ENCODE measurements around the gene USH2A.

USH2A gene

DNA sequence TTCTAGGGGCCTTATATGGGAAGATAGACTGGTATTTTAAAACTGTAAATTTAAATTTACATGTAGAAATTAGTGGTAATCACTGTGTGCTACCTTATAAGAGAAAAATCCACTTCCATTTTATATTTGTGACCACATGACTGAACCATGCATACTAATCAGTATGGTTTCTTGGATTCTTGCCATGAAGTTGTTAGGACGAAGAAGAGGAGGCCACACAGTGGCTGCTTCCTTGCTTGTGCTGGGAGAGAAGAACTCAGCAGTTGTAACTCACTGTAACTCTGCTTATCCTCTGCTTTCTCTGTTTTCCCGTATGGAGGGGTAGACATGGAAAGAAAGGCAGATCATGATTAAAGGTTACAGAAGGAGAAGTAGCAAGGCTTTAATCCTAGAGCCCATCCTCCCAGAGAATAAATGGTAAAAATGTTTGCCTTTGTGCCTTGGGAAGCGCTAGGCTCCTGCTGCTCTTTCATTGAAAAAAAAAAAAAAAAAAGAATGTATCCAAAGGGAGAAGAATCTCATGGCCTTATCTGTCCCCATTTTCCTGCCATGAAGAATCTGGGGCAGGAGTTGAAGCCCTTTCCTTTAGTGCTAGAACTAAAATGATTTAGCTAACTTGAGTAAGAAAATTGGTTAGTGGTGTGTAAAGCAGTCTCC lies 823.7 kb downstream of the USH2A start:
- DNase-seq (ENCODE audit: low spot score): no peak

DNA sequence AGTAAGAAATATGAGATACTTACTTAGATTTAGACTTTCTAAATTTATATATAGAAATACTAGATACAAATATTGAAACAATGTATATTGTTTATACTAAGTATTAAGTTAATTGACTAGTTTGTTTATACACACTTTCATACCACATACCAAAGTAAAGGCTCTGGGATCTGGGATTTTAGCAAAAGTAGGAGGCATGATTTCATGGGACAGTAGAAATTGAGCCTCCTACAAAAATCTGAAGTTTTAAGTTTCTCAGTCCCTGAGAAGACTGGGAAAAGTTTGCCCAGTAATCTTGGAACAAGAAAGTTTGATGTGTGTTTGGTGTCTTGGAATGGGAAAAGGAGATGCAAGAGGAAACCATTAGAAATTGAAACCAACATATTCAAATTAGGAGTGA lies 825.3 kb downstream of the USH2A start:
- DNase-seq (ENCODE audit: low spot score): no peak

DNA sequence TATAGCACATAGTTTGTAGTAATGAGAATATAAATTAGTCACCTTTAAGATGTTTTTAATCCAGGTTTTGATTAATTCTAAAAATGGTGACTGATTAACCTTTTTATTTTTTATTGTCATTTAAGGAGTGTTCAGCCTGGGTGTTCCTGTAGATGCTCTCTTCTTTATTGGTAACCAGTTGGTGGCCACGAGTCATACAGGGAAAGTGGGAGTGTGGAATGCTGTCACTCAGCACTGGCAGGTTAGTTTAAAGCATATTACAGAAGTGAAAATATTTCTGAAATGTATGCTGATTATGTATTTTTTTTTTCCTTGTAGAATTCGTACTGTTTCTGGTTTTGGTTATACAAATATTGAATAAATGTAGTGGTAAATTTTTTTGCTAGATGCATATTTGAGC lies 828.0 kb downstream of the USH2A start:
- no peak for DNase-seq (ENCODE audit: low spot score)

DNA sequence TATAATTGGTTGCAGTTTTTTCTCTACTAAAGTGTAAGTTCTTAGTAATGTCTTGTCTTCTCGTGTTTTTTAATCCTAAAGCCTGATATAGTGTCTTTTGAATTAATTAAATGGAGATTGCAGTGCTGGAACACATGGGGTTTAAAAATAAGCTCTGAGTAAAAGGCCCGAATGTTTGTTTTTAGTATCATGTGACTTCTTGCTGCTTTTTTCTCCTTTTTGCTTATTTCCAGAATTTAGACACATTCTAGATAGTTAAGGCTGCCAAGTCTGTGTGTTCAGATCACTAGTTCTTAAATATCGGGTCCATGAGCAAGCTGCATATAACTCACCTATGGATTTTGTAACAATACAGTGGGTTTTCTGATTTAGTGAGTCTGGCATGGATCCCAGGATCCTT lies 828.6 kb downstream of the USH2A start:
- no peak for DNase-seq (ENCODE audit: low spot score)

DNA sequence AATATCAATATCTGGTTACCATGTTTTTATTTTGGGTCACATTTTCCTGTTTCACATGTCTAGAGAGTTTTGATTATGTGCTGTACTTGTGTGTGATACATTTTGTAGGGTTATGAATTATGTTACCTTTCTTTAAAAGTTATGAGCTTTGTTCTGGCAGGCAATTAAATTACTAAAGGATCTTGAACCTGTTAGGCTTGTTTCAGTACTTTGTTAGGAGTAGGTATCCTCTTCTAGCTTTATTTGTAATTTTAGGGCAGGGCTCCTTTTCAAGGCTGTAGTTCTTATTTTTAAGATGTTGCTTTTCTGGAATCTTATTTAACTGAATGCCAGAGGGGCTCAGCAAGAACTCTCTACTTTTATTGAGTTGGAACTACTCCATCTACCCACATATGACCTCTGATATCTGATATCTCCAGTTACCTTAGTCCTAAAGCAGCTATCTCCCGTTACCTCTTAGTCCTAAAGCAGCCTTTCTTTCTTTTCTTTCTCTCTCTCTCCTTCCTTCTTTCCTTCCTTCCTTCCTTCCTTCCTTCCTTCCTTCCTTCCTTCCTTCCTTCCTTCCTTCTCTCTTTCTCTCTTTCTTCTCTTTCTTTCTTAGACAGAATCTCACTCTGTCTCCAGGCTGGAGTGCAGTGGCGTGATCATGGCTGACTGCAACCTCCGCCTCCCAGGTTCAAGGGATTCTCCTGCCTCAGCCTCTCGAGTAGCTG lies 832.3 kb downstream of the USH2A start:
- no peak for DNase-seq (ENCODE audit: low spot score)

DNA sequence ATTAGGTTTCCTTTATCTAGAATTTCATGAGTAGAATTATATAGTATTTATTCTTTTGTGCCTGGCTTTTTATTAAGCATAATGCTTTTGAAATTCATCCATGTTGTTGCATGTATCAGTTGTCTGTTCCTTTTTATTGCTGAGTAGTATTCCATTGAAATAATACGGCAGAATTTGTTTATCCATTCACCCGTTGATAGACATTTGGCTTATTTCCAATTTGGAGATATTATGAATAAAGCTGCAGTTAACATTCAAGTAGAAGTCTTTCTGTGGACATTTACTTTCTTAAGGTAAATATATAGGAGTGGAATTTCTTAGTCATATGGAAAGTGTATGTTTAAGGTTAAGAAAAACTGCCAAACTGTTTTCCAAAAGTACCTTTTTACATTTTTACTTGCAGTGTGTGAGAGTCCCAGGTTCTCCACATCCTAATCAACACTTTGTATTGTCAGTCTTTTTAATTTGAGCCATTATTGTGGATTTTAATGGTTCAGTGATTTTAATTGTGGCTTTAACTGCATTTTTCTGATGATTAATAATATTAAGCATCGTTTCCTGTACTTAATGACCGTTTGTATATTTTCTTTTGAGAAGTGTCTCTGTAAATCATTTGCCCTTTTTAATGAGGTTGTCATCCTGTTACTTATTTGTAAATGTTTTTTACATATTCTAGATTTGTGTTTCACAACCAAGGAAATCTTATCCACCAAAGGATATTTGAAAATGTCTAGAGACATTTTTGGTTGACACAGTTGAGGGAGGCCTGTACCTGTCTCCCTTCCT lies 833.4 kb downstream of the USH2A start:
- DNase-seq (ENCODE audit: low spot score): no peak

DNA sequence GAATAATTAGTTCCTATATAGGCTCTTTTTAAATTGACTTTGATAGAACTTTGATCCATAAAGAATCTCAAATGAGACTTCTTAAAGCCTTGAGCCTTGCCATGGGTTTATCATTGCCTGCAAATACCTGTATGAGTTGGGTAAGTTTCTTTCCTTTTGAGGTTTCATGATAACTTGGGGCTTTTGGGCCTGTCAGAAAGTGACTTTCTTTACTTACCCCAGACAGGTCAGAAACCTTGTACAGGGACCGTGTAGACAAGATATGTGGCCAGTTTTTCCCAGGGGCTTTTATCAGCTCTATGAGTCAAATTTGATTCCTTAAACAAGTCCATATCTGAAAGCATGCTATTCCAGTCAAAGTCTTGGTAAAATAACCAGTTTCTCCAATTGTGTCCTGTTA lies 838.9 kb downstream of the USH2A start:
- DNase-seq (ENCODE audit: low spot score): no peak

DNA sequence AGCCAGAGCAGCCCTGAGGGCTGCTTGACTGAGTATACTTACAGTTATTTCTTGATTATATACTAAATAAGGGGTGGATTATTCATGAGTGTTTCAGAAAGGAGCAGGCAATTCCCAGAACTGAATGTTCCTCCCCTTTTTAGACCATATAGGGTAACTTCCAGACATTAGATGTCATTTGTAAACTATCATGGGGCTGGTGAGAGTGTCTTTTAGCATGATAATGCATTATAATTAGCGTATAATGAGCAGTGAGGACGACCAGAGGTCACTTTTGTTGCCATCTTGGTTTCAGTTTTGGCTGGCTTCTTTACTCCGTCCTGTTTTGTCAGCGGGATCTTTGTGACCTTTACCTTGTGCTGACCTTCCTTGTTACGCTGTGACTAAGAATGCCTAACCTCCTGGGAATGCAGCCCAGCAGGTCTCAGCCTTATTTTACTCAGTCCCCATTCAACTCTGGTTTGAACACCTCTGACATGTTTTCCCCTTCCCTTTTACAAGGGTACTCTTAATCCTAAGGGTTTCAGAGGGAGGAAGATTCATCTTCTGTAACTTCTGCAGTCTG lies 840.0 kb downstream of the USH2A start:
- DNase-seq (ENCODE audit: low spot score): no peak

DNA sequence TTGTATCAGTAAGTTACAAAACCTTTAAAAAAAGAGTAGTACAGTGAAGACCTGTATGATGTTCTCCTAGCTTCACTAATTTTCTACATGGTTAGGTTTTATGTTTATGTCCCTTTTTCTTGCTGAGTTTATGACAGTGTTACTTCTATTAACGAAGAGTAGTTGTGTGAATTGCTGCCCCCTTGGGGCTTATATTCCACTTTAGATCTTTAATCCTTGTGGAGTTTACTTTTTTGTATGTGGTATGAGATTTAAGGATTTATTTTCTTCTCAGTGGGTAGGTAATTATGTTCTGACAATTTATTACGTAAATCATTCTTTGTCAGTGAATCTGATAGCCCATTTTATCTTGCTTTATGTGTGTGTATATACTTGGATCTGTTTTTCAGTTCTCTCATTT lies 841.4 kb downstream of the USH2A start:
- DNase-seq (ENCODE audit: low spot score): no peak

Measured in COLO829 (cell line).